ENCODE data around the gene MRPL34. TPM values are rescaled to one million over a fixed set of nuclear protein-coding genes. Genes with fewer than 3 reads are reported as not detected.

MRPL34 gene
- total RNA-seq, 1 experiment from 2014 or later = 111 TPM

GRCh38 chr19:17327654-17328516, 22.2 kb downstream of the MRPL34 start:
- no peak for DNase-seq (ENCODE audit: low read depth)

GRCh38 chr19:17328517-17329365, 23.1 kb downstream of the MRPL34 start:
- DNase-seq (ENCODE audit: low read depth) = no peak

GRCh38 chr19:17329366-17330261, 23.9 kb downstream of the MRPL34 start:
- DNase-seq (ENCODE audit: low read depth) = no peak

GRCh38 chr19:17330262-17331044, 24.8 kb downstream of the MRPL34 start:
- DNase-seq (ENCODE audit: low read depth) = no peak

GRCh38 chr19:17331045-17331558, 25.4 kb downstream of the MRPL34 start:
- DNase-seq (ENCODE audit: low read depth) = no peak

GRCh38 chr19:17332360-17332676, 26.6 kb downstream of the MRPL34 start:
- no peak for DNase-seq (ENCODE audit: low read depth)

GRCh38 chr19:17332677-17333581, 27.3 kb downstream of the MRPL34 start:
- peak; percentile 58 for DNase-seq (ENCODE audit: low read depth)

- peak; percentile 86 for DNase-seq (ENCODE audit: low read depth)
Observed at GRCh38 chr19:17333611-17334413, 28.1 kb downstream of the MRPL34 start.

- DNase-seq (ENCODE audit: low read depth) = peak; percentile 95
Observed at GRCh38 chr19:17334414-17335409, 29.0 kb downstream of the MRPL34 start, which contains the start of gene ANO8. Gene ANO8 (minus strand): TSS chr19:17334855. CDS start chr19:17334670, 185 bp downstream.

- no peak for DNase-seq (ENCODE audit: low read depth)
Observed at GRCh38 chr19:17335575-17335974, 29.9 kb downstream of the MRPL34 start.

GRCh38 chr19:17336872-17337674, 31.4 kb downstream of the MRPL34 start, which contains the start of gene GTPBP3:
Gene GTPBP3 (plus strand): TSS chr19:17337553. CDS start chr19:17337612, 59 bp downstream.
- peak; percentile 97 for DNase-seq (ENCODE audit: low read depth)

GRCh38 chr19:17337675-17338432, 32.2 kb downstream of the MRPL34 start:
- DNase-seq (ENCODE audit: low read depth) = no peak

- DNase-seq (ENCODE audit: low read depth) = no peak
Observed at GRCh38 chr19:17338433-17339078, 32.9 kb downstream of the MRPL34 start.

- DNase-seq (ENCODE audit: low read depth) = no peak
Observed at GRCh38 chr19:17339088-17339741, 33.5 kb downstream of the MRPL34 start.
